PFSK-1 (cell line): ENCODE results near the gene ZNF32.

Experiments
- POLR2AphosphoS5 ChIP-seq: IDR thresholded peaks from 2 replicates; pipeline ENCODE4 v1.6.1; 2012; ENCODE audit warnings: low read depth, mild to moderate bottlenecking, control low read depth, low read length, moderate library complexity
- SIN3A ChIP-seq: IDR thresholded peaks from 2 replicates; pipeline ENCODE4 v1.6.1; 2012; ENCODE audit warnings: mild to moderate bottlenecking, low read length, moderate library complexity, borderline replicate concordance; ENCODE audit not compliant: insufficient read depth
- TAF1 ChIP-seq: IDR thresholded peaks from 2 replicates; pipeline ENCODE4 v1.6.1; 2012; ENCODE audit warnings: low read length, control low read depth, borderline replicate concordance; ENCODE audit not compliant: insufficient read depth
- TF ChIP-seq, protein P1 (sequence below), 2 experiments: IDR thresholded peaks; 2 replicates each; pipeline versions ENCODE4 v1.6.1 to v1.8.0; 2011 to 2012; ENCODE audit warnings: low read depth in 2 of 2, low read length in 2 of 2, control low read depth in 1 of 2, inconsistent platforms in 1 of 2, mild to moderate bottlenecking in 1 of 2, moderate library complexity in 1 of 2; ENCODE audit not compliant: insufficient read depth in 1 of 2

DNA sequence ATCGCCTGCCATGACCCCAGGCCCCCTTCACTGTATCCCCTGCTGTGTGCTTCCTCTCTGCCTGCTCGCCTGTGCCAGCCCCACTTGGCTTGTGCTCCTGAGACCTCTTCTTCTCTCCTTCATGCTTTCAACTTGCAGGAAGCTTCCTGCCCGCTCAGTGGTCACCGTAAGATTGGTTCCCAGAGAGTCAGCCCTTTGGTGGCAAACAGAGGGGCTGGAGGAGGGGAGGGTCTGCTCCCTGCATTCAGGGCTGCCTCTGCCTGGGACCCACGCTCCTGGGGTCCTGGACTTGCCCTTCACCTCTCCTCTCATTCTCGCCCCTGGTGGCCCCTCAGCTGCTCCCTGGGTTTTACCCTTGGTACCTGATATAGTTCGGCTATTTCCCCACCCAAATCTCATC, 45.8 kb upstream of the ZNF32 start:
- TF ChIP-seq TAF1, result no peak
- TF ChIP-seq, protein P1, sequence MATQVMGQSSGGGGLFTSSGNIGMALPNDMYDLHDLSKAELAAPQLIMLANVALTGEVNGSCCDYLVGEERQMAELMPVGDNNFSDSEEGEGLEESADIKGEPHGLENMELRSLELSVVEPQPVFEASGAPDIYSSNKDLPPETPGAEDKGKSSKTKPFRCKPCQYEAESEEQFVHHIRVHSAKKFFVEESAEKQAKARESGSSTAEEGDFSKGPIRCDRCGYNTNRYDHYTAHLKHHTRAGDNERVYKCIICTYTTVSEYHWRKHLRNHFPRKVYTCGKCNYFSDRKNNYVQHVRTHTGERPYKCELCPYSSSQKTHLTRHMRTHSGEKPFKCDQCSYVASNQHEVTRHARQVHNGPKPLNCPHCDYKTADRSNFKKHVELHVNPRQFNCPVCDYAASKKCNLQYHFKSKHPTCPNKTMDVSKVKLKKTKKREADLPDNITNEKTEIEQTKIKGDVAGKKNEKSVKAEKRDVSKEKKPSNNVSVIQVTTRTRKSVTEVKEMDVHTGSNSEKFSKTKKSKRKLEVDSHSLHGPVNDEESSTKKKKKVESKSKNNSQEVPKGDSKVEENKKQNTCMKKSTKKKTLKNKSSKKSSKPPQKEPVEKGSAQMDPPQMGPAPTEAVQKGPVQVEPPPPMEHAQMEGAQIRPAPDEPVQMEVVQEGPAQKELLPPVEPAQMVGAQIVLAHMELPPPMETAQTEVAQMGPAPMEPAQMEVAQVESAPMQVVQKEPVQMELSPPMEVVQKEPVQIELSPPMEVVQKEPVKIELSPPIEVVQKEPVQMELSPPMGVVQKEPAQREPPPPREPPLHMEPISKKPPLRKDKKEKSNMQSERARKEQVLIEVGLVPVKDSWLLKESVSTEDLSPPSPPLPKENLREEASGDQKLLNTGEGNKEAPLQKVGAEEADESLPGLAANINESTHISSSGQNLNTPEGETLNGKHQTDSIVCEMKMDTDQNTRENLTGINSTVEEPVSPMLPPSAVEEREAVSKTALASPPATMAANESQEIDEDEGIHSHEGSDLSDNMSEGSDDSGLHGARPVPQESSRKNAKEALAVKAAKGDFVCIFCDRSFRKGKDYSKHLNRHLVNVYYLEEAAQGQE (IDR thresholded peaks at IDR 0.05; ENCODE audit: insufficient read depth in 1 of 2, low read depth in 2 of 2, low read length in 2 of 2), result no peak
- no peak for TF ChIP-seq POLR2AphosphoS5
- no peak for TF ChIP-seq SIN3A
